T follicular helper cell (primary cell): ENCODE measurements around the gene C19orf12.

Source experiments
- DNase-seq: peaks from one replicate; pipeline ENCODE4 v3.0.0-alpha.2; 2020; ENCODE audit warnings: low read depth

The C19orf12 gene

DNA sequence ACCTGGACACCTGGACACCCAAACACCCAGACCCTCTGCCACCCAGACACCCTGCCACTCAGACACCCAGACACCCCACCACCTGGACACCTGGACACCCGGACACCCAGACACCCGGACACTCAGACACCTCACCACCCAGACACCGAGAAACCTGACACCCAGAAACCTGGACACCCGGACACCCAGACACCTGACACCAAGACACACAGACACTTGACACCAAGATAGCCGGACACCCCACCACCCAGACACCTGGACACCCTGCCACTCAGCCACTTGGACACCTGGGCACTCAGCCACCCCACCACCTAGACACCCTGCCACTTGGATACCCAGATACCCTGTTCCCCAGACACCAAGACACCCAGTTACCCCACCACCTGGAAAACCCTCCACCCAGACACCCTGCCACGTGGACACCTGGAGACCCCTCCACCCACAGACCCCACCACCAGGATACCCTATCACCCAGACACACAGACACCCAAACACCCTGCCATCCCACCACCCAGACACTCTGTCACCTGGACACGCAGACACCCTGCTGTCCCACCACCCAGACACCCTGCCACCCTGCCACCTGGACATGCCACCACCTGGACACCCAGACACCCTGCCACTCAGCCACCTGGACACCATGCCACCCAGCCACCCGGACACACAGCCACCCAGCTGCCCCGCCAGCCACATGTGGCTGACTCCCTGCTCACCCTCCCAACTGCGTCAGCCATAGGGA is 17.4 kb downstream of the C19orf12 start:
- no peak for DNase-seq

DNA sequence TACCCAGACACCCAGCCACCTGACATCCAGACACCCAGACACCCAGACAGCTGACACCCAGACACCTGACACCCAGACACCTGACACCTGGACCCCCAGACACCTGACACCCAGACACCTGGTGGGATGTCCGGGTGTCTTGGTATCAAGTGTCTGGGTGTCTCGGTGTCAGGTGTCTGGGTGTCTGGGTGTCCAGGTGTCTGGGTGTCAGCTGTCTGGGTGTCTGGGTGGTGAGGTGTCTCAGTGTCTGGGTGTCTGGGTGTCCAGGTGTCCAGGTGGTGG is 18.6 kb downstream of the C19orf12 start:
- DNase-seq = no peak

DNA sequence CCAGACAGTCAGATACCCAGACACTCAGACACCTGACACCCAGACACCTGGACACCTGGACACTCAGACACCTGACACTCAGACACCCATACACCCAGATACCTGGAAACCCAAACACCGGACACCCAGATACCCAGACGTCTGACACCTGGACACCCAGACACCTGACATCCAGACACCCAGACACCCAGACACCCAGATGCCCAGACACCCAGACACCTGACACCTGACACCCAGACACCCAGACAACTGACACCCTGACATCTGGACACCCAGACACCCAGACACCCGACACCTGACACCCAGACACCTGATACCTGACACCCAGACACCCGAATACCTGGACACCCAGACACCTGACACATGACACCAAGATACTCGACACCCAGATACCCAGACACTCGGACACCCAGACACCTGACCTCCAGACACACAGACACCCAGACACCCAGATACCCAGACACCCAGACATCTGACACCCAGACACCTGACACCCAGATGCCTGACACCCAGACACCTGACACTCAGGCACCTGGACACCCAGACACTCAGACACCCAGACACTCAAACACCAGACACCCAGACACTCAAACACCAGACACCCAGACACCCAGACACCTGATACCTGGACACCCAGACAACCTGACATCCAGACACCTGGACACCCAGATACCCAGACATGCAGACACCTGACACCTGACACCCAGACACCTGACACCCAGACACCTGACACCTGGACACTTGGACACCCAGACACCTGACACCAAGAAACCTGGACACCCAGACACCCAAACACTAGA is 19.1 kb downstream of the C19orf12 start:
- no peak for DNase-seq

- DNase-seq = peak; percentile 71
Measured at GRCh38 chr19:29694669-29695627, 20.1 kb downstream of the C19orf12 start.

DNA sequence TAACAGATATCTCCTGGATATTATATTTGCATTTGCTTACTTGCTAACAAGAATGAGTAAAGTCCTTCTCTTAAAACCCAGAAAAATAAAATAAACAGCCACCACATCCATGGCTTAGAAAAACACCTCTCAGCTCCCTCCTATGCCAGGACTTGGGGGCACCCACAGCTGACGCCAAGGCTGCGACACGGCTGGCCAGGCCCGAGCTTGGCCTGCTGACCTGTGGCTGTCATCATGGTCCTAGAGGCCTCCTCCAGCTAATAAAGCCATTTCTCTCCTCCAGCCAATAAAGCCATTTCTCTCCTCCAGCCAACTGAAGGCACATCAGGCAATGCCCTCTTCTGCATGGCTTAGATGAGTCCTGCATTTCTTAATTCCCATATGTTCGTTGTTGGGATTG is 20.9 kb downstream of the C19orf12 start:
- DNase-seq = no peak

GRCh38 chr19:29690842-29691241 is 24.2 kb downstream of the C19orf12 start:
- DNase-seq = no peak

- DNase-seq = no peak
Measured at GRCh38 chr19:29687897-29688728, 26.9 kb downstream of the C19orf12 start.

- DNase-seq = no peak
Measured at GRCh38 chr19:29687244-29687896, 27.7 kb downstream of the C19orf12 start.

DNA sequence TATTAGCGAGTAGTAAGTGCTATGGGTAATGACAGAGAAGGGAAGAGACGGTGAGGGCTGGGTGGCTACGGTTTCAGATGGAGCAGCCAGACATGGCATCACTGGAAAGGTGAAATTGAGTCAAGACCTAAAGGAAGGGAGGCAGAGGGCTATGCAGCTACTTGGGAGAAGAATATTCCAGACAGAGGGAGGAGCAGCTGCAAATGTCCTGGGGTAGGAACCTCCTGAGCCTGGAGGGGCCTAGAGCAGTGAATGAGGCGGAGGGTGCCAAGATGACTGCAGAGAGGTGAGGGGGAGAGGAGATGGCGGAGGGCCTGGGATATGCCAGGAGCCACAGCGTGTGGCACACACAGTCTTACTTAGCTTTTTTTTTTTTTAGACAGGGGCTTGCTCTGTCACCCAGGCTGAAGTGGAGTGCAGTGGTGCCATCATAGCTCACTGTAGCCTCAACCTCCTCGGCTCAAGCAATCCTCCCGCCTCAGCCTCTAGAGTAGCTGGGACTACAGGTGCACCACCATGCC is 28.7 kb downstream of the C19orf12 start:
- no peak for DNase-seq

DNA sequence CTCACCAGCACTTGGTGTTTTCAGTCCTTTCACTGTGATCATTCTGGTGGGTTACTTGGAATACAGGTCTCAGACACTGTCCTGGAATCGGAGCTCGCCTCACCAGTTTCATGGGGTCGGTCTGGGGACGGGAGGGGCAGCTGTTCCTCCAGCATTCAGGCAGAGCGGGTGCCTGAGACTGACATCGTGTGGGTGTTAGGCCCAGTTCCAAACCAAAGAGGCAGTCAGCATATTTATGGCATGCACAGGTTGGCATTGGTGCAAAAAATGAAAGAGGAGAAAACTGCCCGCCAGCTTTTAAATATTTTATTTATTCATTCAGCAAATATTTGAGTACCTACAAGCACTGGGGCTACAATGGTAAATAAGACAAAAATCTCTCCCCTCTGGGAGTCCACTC is 29.7 kb downstream of the C19orf12 start:
- DNase-seq = no peak

- DNase-seq = no peak
Measured at GRCh38 chr19:29683009-29683408, 32.1 kb downstream of the C19orf12 start.

- no peak for DNase-seq
Measured at GRCh38 chr19:29682236-29682895, 32.7 kb downstream of the C19orf12 start.

DNA sequence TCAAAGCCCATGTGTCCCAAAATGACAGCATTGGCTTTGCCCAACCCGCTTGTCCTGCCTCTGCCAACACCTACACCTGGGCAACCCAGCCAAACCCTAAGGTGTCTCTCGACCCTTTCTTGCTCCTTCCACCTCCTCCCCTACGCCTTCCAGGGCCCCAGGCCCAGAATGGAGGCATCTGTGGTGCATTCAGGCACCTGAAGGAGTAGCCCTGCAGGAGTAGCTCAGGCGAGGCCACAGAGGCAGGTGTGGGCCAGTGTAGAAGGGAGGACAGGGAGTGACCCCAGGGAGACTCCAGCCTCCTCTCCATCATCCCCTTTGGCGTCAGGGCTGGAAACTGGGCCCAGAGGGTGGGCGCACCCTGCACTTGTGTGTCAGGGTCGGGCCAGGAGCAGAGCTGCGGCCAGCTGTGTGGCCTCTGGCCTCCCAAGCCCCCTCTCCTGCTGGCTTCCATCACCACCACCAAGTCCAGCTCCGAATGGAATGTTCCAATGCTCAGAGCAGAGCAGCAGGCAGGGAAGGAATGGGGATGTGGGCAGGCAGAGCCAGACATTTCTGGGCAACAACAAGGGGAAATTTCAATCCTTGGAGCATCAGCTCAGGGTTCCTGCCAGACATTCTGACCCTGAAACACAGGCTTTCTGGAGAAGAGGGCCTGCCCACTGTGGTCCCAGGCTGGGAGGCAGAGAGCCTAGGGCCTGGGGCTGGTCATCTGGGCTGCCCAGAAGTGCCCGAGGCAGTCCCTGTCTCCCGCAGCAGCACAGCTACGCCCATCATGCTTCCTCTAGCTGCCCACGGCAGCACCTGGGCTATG is 33.4 kb downstream of the C19orf12 start:
- DNase-seq = no peak

DNA sequence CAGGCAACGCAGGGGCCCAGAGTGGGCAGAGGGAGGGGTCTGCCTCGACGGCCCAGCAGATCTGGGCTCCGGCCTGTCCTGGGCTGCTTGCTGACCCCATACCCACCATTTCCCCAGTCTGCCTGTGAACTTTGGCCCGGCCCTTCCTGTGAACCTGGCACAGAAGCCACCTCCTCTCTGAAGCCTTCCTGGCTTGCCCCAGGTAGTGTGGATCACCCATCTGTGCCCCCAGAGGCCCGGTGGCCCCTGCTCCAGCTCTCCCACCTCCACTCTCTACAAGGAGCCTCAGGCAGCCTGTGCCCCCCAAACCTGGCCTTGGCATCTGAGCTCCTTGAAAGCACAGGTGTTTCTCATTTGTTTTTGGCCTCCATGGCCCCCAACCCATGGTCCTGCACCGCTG is 34.1 kb downstream of the C19orf12 start:
- no peak for DNase-seq

DNA sequence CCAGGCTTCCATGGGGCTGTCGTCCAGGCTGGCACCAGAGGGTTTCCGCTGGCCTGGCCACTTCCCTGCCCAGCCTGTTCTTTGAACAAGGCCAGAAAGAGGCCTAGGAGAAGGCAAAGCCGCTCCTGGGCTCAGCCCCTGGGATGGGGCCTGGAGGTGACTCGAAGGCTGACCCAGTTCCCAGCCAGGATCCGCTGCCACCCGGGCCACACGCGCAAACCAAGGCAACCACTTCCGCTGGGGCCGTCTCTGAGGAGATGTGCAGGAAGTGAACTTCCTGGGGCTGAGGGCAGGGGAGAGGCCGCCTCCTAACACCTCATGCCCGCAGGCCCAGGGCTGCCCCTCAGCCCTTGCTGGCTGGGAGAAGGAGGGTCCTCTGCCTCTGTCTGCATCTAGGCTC is 34.6 kb downstream of the C19orf12 start:
- DNase-seq = peak; percentile 66

- DNase-seq = no peak
Measured at GRCh38 chr19:29679598-29680210, 35.4 kb downstream of the C19orf12 start.

GRCh38 chr19:29678484-29679106 is 36.5 kb downstream of the C19orf12 start:
- no peak for DNase-seq

- DNase-seq = no peak
Measured at GRCh38 chr19:29677001-29677817, 37.9 kb downstream of the C19orf12 start.
